ENCODE results near the gene CDH4.
"Not testable (repeated sequence)": the region's sequence is repeated elsewhere in the genome, so short reads cannot be mapped to it uniquely, and the experiment has no call there.

CDH4 gene

GRCh38 chr20:61839912-61840778 is 588.1 kb downstream of the CDH4 start:
- no peak for DNase-seq

- no peak for DNase-seq
These were observed 588.9 kb downstream of the CDH4 start for GRCh38 chr20:61840779-61841455.

- no peak for DNase-seq
These were observed 589.5 kb downstream of the CDH4 start for GRCh38 chr20:61841551-61841950.

DNA sequence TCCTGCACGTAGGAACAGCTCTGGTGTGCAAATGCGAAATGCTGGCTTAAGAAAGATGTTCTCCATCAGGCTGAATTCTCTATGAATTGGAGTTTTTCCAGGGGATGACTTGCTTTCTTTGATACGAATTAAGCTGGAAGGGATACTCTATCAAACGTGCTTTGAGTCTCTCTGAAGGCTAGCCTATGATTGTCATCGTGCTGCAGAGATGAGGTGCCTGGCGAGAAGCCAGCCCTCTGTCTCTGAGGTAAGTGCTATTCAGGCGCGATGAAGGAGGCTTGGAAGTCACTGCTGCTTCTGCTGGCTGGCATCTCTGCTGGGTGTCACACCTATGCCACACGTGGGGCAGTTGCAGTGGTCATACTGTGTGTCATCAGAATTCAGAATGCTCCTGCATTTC is 589.9 kb downstream of the CDH4 start:
- no peak for DNase-seq

- DNase-seq, result no peak
These were observed 592.6 kb downstream of the CDH4 start for GRCh38 chr20:61844621-61845020.

DNA sequence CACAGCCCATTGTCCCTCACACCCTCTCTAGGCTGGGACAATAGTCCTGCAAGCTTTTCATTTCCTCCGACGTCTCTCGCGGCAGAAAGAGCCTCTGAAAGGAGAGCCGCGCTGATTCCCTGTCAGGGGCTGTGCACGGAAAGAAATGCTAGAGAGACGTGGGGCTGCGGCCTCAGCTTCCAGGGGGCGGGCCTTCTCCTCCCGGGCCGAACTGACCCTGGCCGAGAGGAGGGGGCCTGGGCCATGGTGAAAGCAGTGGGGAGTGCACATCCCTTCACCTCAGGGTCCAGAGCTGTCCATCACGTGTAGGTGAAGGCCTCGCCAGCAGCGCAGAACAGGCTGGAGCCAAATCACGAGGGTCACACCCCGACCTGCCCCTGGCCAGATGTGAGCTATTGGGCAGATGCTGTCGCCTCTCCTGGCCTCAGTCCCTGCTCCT is 593.2 kb downstream of the CDH4 start:
- no peak for DNase-seq

DNA sequence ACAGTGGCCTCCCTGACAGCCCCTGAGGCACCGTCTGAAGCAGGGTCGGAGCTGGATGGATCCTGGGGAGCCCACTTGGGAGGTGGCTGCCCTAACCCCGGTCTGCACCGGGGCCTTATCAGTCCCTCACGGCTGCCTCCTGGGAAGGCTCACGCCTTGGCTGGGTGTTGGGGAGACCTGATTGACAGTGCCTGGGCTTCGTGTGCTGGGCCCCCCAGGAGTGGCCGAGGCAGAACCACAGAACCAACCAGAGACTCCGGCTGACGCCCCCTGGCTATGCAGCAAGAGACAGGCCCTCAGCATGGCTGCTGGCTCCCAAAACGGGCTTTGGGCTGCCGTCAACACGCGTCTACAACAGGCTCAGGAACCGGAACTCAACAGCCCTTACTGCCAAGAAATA is 594.0 kb downstream of the CDH4 start:
- no peak for DNase-seq

DNA sequence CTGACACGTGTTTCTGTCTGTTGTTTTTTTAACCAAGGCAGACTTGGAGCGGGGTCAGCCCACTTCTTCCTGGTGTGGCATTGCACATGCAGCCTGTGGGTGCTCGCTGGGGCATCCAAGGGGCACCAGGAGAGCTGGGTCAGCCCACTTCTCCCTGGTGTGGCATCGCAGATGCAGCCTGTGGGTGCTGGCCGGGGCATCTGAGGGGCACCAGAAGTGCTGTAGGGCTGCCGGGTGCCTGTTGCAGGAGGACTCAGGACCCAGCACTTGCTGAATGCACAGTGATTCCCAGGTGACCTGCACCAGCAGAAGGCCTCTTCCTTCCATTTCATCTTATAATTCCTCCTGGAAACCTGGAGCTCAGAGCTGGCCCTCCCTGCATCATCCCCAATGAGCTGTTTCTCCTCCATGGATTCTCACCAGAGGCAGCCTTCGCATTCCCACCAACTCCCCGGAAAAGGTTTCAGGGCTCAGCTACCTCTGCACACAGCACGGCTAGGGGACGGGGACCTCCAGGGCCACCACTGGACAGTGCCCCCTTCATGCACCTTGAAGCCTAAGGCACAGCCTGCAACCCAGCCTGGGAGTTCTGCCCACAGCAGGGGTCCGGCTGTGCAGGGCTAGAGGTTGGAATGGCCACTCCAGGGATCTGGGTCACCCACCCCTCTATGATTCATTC is 594.8 kb downstream of the CDH4 start:
- DNase-seq, result no peak

DNA sequence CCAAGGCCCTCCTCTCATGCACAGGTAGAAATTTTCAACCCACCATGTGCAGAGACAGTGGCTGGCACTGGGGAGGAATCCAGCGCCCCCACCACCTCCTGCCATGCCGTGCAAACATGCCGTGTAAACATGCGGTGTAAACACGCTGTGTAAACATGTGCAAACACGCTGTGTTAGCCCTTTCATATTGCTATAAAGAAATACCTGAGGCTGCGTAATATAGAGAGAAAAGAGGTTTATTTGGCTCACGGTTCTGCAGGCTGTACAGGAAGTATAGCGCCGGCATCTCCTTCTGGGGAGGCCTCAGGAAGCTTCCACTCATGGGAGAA is 595.3 kb downstream of the CDH4 start:
- no peak for DNase-seq

DNA sequence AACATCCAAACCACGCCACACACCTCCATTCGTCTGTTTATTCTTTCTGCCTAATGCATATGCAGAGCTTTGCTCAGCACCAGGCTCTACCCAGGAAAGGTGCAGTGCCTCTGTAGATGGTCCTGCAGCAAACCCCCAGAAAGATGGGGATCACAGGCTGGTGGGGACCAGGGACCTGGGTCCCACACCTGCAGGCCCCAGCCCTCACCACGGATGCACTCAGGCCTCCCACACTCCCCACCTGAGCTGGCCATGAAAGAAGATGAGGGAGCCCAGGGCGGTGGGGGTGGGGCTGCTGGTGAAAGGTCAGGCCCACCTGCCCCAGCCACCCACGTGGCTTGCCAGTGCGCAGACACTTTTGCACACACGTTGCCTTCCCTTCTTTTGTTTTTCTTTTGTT is 595.9 kb downstream of the CDH4 start:
- DNase-seq, result no peak

- no peak for DNase-seq
These were observed 596.8 kb downstream of the CDH4 start for GRCh38 chr20:61848851-61849250.

DNA sequence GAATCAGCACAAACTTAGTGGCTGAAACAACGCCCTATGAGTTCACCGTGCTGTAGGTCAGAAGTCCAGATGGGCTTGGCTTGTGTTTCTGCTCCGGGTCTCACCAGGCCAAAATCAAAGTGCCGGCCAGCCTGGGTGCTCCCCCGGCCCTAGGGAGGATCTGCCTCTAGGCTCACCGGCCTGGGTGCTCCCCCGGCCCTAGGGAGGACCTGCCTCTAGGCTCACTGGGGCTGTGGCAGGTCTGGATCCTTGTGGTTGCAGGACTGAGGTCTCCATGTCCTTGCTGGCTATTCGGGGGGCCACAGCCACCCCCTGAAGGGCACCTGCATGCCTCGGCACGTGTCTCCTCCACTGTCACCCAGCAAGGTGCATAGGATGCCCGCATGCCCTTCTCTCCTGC is 597.3 kb downstream of the CDH4 start:
- no peak for DNase-seq

DNA sequence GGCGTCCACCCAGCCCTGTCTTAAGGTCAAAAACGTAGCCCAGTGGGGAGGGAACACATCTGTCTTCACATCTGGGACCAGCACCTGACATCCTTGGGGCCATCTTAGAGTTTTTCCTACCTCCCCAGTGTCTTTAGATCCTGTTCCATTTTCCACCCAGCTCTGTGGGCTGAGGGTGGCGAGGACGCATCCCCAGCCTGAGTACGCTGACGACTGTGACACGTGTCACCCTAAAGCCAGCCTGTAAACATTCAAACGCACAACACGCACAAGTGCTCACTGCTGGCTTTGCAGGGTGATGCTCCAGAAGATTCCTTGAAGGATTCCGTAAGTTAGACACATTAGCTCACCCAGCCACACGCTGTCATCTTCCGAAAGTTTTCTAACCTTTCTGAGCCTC is 597.8 kb downstream of the CDH4 start:
- DNase-seq, result no peak

GRCh38 chr20:61850457-61850856 is 598.4 kb downstream of the CDH4 start:
- no peak for DNase-seq

DNA sequence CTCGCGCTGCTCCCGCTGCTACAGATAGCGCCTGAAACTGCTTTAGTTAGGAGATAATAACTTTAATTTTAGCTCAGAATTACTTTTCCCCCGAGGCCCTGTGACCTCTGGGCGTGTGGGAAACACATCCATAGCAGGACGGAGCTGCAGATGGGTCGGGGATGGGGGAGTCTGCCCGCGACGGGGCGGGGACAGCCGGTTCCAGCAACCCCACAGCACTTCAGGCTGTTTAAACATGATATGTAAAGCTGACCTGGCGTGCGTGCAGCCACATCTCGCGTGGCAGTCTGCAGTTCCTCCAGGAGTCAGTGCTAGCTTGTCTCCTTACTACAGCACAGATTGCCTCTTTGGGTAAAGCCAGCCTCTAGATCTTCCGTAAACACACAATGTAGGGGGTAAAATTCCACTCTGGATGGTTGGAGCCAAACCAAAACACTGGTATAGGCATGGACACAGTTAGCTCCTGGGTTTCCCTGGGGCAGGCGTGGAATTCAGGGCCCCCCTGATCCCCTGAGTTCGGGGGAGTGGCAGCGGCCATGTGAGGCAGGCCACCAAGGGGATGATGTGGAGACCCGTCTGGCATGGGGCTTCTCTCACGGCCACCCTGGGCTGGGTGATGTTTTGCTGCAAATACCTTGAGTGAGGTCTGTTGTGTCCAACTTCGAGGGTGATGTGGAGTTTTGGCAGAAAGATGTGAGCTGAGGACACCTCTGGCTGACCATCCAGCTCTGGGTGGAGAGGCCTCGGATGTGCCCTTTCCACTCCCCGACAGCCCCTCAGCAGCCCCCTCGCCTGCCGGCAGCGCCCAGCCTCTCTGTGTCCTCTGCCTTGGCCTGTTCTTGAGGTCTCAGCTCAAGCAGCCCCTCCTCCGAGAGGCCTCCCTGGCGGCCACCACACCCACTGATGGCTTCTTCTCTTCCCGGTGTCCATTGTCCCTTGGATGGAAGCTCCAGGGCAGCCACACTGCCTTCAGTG is 599.2 kb downstream of the CDH4 start:
- no peak for DNase-seq

DNA sequence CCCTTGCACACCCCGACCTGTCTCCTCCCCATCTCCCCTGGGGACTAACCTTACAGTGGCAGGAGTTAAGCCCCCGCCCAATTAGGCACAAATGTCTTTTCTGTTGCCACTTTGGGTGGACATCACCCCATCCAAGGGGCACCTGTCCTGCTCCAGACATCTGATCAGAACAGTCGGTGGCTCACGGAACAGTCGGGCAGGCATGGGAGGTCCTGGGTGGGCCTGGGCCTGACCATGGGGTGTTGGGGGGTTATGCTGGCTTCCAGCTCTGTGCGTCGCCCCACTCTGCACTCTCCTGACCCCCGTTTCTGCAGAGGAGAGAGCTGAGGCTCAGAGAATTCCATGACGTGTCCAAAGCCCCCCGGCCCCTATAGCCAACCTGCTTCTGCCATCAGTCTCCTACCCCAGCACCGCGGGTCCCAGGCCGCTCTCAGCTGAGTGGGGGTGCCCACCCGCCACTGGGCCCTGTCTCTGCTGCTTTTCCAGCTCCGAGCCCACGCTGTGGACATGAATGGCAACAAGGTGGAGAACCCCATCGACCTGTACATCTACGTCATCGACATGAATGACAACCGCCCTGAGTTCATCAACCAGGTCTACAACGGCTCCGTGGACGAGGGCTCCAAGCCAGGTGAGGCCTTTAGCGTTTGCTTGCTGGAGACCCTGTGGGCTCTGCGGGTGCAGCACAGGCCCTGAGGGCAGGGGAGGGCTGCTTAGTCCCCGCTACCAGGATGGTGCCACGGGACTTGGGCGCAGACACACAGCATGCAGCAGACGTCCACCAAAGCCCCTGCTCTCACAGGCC is 600.4 kb downstream of the CDH4 start:
- DNase-seq, result no peak

GRCh38 chr20:61853073-61854005 is 601.3 kb downstream of the CDH4 start:
- DNase-seq, result no peak

GRCh38 chr20:61854538-61854937 is 602.5 kb downstream of the CDH4 start:
- DNase-seq, result not testable (repeated sequence)

DNA sequence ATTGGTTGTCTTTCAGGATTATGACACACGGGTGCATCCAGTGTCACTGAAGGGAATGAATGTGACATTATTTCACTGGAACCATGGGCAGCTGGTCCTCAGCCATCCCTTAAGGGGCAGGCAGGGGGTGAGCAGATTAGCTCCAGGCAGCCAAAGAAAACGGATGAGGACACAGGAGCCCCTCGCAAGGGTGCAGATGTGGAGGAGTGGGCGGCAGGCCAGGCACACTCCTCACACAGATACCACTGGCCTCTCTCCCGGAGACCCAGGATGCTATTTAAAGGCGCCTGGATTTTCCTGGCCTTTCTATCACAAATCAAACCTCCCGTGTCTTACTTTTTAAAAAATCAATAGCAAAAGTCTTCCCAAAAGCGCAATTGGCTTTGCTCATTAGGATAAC is 603.2 kb downstream of the CDH4 start:
- no peak for DNase-seq

DNA sequence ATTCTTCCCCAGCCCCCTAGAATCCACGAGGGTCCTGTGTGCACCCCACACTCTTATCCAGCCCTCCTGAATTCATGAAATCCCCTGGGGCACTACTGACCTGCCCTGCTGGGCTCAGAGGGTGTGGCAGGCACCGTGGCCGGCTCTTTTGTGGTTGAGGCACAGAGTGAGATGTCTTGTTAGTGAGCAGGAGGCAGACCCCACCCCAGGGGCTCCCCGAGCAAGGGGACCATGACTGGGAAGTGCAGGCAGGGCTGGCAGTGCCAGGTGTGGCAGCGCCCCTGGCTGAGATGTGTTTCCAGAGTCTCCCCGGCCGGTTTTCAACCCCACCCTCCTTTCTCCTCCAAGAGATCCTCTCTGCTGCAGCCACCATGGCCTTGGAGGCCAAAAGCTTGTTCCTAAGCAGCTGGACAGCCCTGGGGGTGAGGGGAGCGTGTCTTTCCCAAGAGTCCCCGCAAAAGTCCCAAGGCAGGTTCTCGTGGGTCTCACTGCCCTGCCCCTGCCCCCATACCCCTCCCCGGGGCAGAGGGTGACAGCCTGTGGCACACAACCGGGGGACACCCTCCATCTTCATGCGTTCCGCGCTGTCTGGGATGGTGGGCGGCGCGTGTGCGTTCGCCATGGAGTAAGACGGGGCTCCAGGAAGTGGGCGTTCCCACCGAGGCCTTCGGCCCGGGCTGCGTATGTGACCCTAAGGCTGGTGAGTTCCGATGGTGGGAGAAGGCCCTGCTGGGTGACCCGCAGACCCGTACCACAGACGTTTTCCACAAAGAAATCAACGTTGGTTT is 604.8 kb downstream of the CDH4 start:
- DNase-seq, result no peak
